ENCODE data around the gene MOB3B.

MOB3B gene

GRCh38 chr9:27358007-27358406 is 171.6 kb downstream of the MOB3B start:
- H3K36me3 ChIP-seq (ENCODE audit: low read depth) = peaks cover 12% of the 10 kb centered on the region; the same call in 1 of the 2 replicates
- no peak overlapping the region for H3K27ac ChIP-seq (ENCODE audit: poor library complexity, severe bottlenecking)
- H3K9me3 ChIP-seq (ENCODE audit: severe bottlenecking) = no peaks in the 10 kb centered on the region
- DNase-seq (ENCODE audit: low spot score) (no peak), ATAC-seq (ENCODE audit: low read depth) (no peak)
- H3K27me3 ChIP-seq (ENCODE audit: insufficient read depth, poor library complexity, severe bottlenecking) = no peaks in the 10 kb centered on the region
- peaks cover 11% of the 10 kb centered on the region for H3K4me1 ChIP-seq (ENCODE audit: insufficient read depth, poor library complexity, severe bottlenecking)
- TF ChIP-seq CTCF (IDR thresholded peaks at IDR 0.05; ENCODE audit: poor library complexity, severe bottlenecking) = no peak
- no peak overlapping the region for H3K4me3 ChIP-seq (ENCODE audit: severe bottlenecking)

GRCh38 chr9:27356446-27356845 is 173.2 kb downstream of the MOB3B start:
- Histone ChIP-seq H3K27ac (ENCODE audit: poor library complexity, severe bottlenecking) (no peak overlapping the region), H3K27me3 (ENCODE audit: insufficient read depth, poor library complexity, severe bottlenecking) (no peaks in the 10 kb centered on the region), H3K36me3 (ENCODE audit: low read depth) (peaks cover 12% of the 10 kb centered on the region; the same call in 1 of the 2 replicates), H3K9me3 (ENCODE audit: severe bottlenecking) (no peaks in the 10 kb centered on the region), H3K4me3 (ENCODE audit: severe bottlenecking) (no peak overlapping the region), H3K4me1 (ENCODE audit: insufficient read depth, poor library complexity, severe bottlenecking) (no peaks in the 10 kb centered on the region)
- no peak for TF ChIP-seq CTCF (IDR thresholded peaks at IDR 0.05; ENCODE audit: poor library complexity, severe bottlenecking)
- DNase-seq (ENCODE audit: low spot score) (no peak), ATAC-seq (ENCODE audit: low read depth) (no peak)

GRCh38 chr9:27355166-27355565 is 174.4 kb downstream of the MOB3B start:
- Histone ChIP-seq H3K9me3 (ENCODE audit: severe bottlenecking) (no peaks in the 10 kb centered on the region), H3K27me3 (ENCODE audit: insufficient read depth, poor library complexity, severe bottlenecking) (no peaks in the 10 kb centered on the region), H3K36me3 (ENCODE audit: low read depth) (peaks cover 12% of the 10 kb centered on the region; the same call in 1 of the 2 replicates), H3K27ac (ENCODE audit: poor library complexity, severe bottlenecking) (no peak overlapping the region), H3K4me3 (ENCODE audit: severe bottlenecking) (no peak overlapping the region), H3K4me1 (ENCODE audit: insufficient read depth, poor library complexity, severe bottlenecking) (no peaks in the 10 kb centered on the region)
- no peak for DNase-seq (ENCODE audit: low spot score)
- no peak for ATAC-seq (ENCODE audit: low read depth)
- TF ChIP-seq CTCF (IDR thresholded peaks at IDR 0.05; ENCODE audit: poor library complexity, severe bottlenecking) = no peak

GRCh38 chr9:27353474-27354229 is 176.0 kb downstream of the MOB3B start:
- no peak for DNase-seq (ENCODE audit: low spot score)
- Histone ChIP-seq H3K4me1 (ENCODE audit: insufficient read depth, poor library complexity, severe bottlenecking) (no peaks in the 10 kb centered on the region), H3K27me3 (ENCODE audit: insufficient read depth, poor library complexity, severe bottlenecking) (no peaks in the 10 kb centered on the region), H3K36me3 (ENCODE audit: low read depth) (peaks cover 12% of the 10 kb centered on the region; the same call in 1 of the 2 replicates), H3K4me3 (ENCODE audit: severe bottlenecking) (no peak overlapping the region), H3K9me3 (ENCODE audit: severe bottlenecking) (no peaks in the 10 kb centered on the region), H3K27ac (ENCODE audit: poor library complexity, severe bottlenecking) (no peak overlapping the region)
- no peak for TF ChIP-seq CTCF (IDR thresholded peaks at IDR 0.05; ENCODE audit: poor library complexity, severe bottlenecking)
- ATAC-seq (ENCODE audit: low read depth) = no peak

GRCh38 chr9:27353166-27353473 is 176.5 kb downstream of the MOB3B start:
- TF ChIP-seq CTCF (IDR thresholded peaks at IDR 0.05; ENCODE audit: poor library complexity, severe bottlenecking) = no peak
- Histone ChIP-seq H3K4me1 (ENCODE audit: insufficient read depth, poor library complexity, severe bottlenecking) (no peaks in the 10 kb centered on the region), H3K27ac (ENCODE audit: poor library complexity, severe bottlenecking) (no peak overlapping the region), H3K27me3 (ENCODE audit: insufficient read depth, poor library complexity, severe bottlenecking) (no peaks in the 10 kb centered on the region), H3K36me3 (ENCODE audit: low read depth) (peaks cover 7% of the 10 kb centered on the region; the same call in 1 of the 2 replicates), H3K4me3 (ENCODE audit: severe bottlenecking) (no peak overlapping the region), H3K9me3 (ENCODE audit: severe bottlenecking) (no peaks in the 10 kb centered on the region)
- DNase-seq (ENCODE audit: low spot score) (no peak), ATAC-seq (ENCODE audit: low read depth) (no peak)
